ENCODE results near the gene ADAMTS4. TPM values are rescaled to one million over a fixed set of nuclear protein-coding genes. Genes with fewer than 3 reads are reported as not detected.

Gene ADAMTS4
- total RNA-seq, 1 donor from 2014 or later, result 6.8 TPM

DNA sequence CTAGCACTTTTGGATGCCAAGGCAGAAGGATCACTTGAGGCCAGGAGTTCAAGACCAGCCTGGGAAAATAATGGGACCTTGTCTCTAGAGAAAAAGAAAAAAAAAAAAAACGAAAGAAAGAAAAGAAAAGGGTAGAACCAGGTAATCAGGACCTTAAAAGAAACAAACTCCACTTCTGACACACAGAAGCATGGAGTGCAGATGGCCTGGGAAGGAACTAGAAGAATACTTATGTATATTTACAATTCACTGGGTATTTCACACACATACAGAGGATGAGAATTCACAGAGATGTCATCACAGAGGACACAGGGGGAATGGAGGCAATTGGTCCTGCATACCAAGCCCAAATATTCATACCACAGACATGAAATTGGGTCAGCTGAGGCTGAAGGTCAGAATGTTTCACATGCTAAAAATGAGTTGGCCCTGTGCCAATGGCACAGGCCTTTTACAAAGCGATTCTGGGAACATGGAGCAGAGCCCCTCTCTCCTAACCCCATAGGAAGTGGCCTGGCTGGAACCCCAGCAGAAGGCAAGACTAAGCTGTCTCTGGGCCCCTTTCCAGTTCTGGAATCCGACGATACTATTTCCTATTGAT, 26.0 kb downstream of the ADAMTS4 start:
- TF ChIP-seq, protein P1, sequence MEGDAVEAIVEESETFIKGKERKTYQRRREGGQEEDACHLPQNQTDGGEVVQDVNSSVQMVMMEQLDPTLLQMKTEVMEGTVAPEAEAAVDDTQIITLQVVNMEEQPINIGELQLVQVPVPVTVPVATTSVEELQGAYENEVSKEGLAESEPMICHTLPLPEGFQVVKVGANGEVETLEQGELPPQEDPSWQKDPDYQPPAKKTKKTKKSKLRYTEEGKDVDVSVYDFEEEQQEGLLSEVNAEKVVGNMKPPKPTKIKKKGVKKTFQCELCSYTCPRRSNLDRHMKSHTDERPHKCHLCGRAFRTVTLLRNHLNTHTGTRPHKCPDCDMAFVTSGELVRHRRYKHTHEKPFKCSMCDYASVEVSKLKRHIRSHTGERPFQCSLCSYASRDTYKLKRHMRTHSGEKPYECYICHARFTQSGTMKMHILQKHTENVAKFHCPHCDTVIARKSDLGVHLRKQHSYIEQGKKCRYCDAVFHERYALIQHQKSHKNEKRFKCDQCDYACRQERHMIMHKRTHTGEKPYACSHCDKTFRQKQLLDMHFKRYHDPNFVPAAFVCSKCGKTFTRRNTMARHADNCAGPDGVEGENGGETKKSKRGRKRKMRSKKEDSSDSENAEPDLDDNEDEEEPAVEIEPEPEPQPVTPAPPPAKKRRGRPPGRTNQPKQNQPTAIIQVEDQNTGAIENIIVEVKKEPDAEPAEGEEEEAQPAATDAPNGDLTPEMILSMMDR (IDR thresholded peaks at IDR 0.05; ENCODE audit: unreplicated experiment), result no peak
- Mint-ChIP-seq H3K36me3 (peaks cover 28% of the 10 kb centered on the region), H3K4me3 (no peak overlapping the region), H3K27ac (no peak overlapping the region), H3K4me1 (peaks cover 24% of the 10 kb centered on the region), H3K9me3 (no peaks in the 10 kb centered on the region), H3K27me3 (ENCODE audit: low read depth) (no peaks in the 10 kb centered on the region)
- DNase-seq (ENCODE audit: low spot score in 2 of 2, unreplicated experiment in 2 of 2), result no peak

DNA sequence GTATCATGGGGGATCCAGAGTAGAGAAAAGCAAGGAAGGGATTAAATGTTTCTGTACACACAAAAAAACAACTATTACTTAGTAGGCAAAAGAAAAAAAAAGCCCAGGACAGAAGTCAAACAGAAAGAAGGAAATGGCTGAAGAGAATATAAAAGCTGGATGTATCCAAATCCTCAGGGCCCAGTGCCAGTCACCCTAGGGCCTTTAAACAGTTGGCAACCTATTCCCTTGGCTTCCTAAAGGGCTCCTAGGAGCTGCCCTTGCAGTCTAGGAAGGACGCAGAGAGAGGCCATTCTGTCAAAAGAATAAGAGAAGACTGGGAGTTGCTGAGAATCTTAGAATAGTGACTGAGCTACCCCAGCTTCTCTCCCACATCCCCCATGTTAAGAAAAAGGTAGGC, 26.5 kb downstream of the ADAMTS4 start:
- H3K4me1 Mint-ChIP-seq, result peaks cover 23% of the 10 kb centered on the region
- H3K4me3 Mint-ChIP-seq, result no peak overlapping the region
- peaks cover 28% of the 10 kb centered on the region for H3K36me3 Mint-ChIP-seq
- no peaks in the 10 kb centered on the region for H3K9me3 Mint-ChIP-seq
- TF ChIP-seq, protein P1 (IDR thresholded peaks at IDR 0.05; ENCODE audit: unreplicated experiment), result no peak
- DNase-seq (ENCODE audit: low spot score in 2 of 2, unreplicated experiment in 2 of 2), result no peak
- H3K27ac Mint-ChIP-seq, result no peak overlapping the region
- no peaks in the 10 kb centered on the region for H3K27me3 Mint-ChIP-seq (ENCODE audit: low read depth)

DNA sequence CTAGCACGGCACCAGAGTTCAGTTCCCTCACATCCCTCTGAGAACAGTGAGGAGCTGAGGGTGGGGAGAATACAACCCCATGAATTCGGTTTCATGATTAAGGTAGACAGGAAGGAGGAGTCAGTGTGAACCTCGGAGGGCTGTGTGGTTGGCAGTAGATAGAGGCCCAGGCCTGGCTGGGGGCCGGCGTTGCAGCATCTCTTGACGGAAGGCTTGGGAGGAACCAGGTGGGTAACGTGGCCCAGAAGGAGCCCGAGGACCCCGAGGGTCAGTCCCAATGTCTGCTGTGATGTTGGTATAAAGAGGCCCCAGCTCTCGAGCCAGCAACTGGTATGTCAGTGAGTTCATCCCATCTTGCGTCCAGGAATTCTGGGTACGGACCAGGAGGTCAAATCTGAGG, 27.2 kb downstream of the ADAMTS4 start:
- peaks cover 28% of the 10 kb centered on the region for H3K36me3 Mint-ChIP-seq
- no peaks in the 10 kb centered on the region for H3K27me3 Mint-ChIP-seq (ENCODE audit: low read depth)
- no peak overlapping the region for H3K27ac Mint-ChIP-seq
- H3K4me1 Mint-ChIP-seq, result peaks cover 28% of the 10 kb centered on the region
- TF ChIP-seq, protein P1 (IDR thresholded peaks at IDR 0.05; ENCODE audit: unreplicated experiment), result no peak
- no peak for DNase-seq (ENCODE audit: low spot score in 2 of 2, unreplicated experiment in 2 of 2)
- H3K9me3 Mint-ChIP-seq, result no peaks in the 10 kb centered on the region
- H3K4me3 Mint-ChIP-seq, result no peak overlapping the region

DNA sequence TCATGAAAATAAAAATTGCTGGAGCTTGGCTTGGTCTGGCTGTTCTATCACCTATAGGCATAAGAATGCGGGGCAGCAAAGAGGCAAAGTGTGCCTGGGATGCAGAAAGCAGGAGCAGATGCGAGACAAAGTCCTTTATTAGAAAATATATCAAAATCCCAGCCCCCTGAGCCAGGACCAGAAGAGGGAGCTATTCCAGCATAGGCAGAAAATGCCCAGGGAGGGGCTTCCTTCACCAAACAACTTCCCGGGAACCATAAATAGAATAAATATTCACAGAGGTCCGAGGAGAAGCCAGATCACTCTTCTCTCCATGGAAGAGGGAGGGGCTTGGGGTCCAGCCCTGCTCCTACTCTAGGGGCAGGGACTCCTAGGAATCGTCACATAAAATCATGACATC, 27.7 kb downstream of the ADAMTS4 start:
- DNase-seq (ENCODE audit: low spot score in 2 of 2, unreplicated experiment in 2 of 2), result no peak
- Mint-ChIP-seq H3K27ac (no peak overlapping the region), H3K4me3 (no peak overlapping the region), H3K27me3 (ENCODE audit: low read depth) (no peaks in the 10 kb centered on the region), H3K9me3 (no peaks in the 10 kb centered on the region), H3K36me3 (peaks cover 28% of the 10 kb centered on the region), H3K4me1 (peaks cover 22% of the 10 kb centered on the region)
- TF ChIP-seq, protein P1 (IDR thresholded peaks at IDR 0.05; ENCODE audit: unreplicated experiment), result no peak

DNA sequence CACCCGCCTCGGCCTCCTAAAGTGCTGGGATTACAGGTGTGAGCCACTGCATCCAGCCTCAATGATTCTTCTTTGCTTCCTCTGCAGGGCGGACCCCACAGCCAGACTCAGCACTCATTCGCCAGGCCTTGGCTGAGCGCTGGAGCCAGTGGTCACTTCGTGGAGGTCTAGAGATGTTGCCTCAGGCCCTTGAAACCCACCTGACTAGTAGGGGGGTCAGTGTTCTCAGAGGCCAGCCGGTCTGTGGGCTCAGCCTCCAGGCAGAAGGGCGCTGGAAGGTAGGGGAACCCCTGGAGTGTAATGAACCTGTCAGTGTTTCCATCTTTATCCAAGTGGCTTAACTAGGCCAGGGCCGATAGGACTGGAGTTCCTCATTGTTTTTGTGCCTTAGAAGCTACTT, 29.9 kb downstream of the ADAMTS4 start:
- no peaks in the 10 kb centered on the region for H3K27me3 Mint-ChIP-seq (ENCODE audit: low read depth)
- H3K36me3 Mint-ChIP-seq, result peaks cover 23% of the 10 kb centered on the region
- TF ChIP-seq, protein P1 (IDR thresholded peaks at IDR 0.05; ENCODE audit: unreplicated experiment), result no peak
- no peaks in the 10 kb centered on the region for H3K9me3 Mint-ChIP-seq
- no peak for DNase-seq (ENCODE audit: low spot score in 2 of 2, unreplicated experiment in 2 of 2)
- H3K4me3 Mint-ChIP-seq, result no peak overlapping the region
- H3K4me1 Mint-ChIP-seq, result peaks cover 15% of the 10 kb centered on the region
- H3K27ac Mint-ChIP-seq, result no peak overlapping the region
